ENCODE data around the gene CUEDC2.

Gene CUEDC2

GRCh38 chr10:102395400-102396316 lies 36.7 kb downstream of the CUEDC2 start, which contains the start of gene NFKB2:
Gene NFKB2 (plus strand): TSS chr10:102395705. CDS start chr10:102395960, 255 bp downstream.
- DNase-seq = peak; percentile 96

GRCh38 chr10:102394801-102395399 lies 37.5 kb downstream of the CUEDC2 start:
- no peak for DNase-seq

- peak; percentile 99 for DNase-seq
These were observed 38.1 kb downstream of the CUEDC2 start for GRCh38 chr10:102394079-102394800.

- no peak for DNase-seq
These were observed 38.8 kb downstream of the CUEDC2 start for GRCh38 chr10:102393411-102394078.

GRCh38 chr10:102392306-102392705 lies 40.1 kb downstream of the CUEDC2 start:
- no peak for DNase-seq

- no peak for DNase-seq
These were observed 42.5 kb downstream of the CUEDC2 start for GRCh38 chr10:102389894-102390293.

GRCh38 chr10:102384606-102385429 lies 47.6 kb downstream of the CUEDC2 start:
- DNase-seq = no peak

GRCh38 chr10:102384053-102384452 lies 48.3 kb downstream of the CUEDC2 start:
- no peak for DNase-seq

- no peak for DNase-seq
These were observed 49.5 kb downstream of the CUEDC2 start for GRCh38 chr10:102382871-102383270.

- no peak for DNase-seq
These were observed 50.4 kb downstream of the CUEDC2 start for GRCh38 chr10:102381983-102382382.

GRCh38 chr10:102379383-102379782 lies 53.0 kb downstream of the CUEDC2 start:
- no peak for DNase-seq

- DNase-seq = no peak
These were observed 55.5 kb downstream of the CUEDC2 start for GRCh38 chr10:102376901-102377300.

- no peak for DNase-seq
These were observed 56.5 kb downstream of the CUEDC2 start for GRCh38 chr10:102375867-102376266.

- DNase-seq = no peak
These were observed 57.1 kb downstream of the CUEDC2 start for GRCh38 chr10:102375250-102375649.

Data from activated CD8-positive, alpha-beta memory T cell treated with anti-CD3 and anti-CD28 coated beads, Interleukin-2, amount 50 U/mL, for 48 hours (primary cell).